ENCODE results near the gene STAT2. TPM values are rescaled to one million over a fixed set of nuclear protein-coding genes. Genes with fewer than 3 reads are reported as not detected.

Gene STAT2
- total and polyA plus RNA-seq, 2 of the 13 experiments (the other 11 are each of a cell fraction or from before 2014, with no cell fraction given), result 43.5 to 84.6 TPM

DNA sequence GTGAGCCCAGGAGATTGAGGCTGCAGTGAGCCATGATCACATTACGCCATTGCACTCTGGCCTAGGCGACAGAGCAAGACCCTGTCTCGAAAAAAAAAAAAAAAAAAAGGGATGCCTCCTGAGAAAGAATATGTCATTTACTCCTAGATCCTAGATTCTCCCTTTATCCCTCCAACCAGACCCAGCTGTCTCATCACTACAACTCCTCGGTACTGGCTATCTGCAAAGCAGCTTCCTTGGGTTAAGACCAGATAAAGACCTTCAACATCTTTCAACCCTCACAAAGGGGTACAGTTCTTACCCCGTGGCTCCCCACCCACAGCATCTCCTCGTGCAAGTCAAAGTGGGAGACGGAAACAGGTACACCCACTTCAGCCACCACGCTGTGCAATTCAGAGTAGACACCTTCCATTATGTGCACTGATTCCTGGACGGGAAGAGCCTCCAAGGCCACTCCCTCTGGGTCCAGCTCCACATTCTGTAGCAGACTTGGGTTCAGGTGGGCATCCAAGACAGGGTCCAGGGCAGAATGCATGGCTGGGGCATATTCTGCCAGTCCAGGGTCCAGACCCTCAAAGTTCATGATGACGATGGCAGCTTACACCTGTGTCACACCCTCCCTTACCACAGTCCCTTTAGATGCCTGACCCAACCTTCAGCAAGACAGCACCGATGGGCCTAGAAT is 27.3 kb downstream of the STAT2 start:
- Histone ChIP-seq H3K36me3 (replicated peaks in 1 of 2; ENCODE audit: control insufficient read depth in 1 of 2, insufficient read depth in 2 of 2, low read length in 2 of 2) (peaks cover 3 to 9% of the 10 kb centered on the region in 2 experiments; a peak in 2 of 5 replicates), H3K4me3 (replicated peaks in 1 of 3; ENCODE audit: insufficient read depth in 1 of 3, low read depth in 2 of 3, low read length in 3 of 3) (peak overlapping the region; percentile 49 to 74 (median 71); a peak in 5 of 6 replicates), H3K9me3 (ENCODE audit: low read length) (no peaks in the 10 kb centered on the region), H3K27ac (ENCODE audit: extremely low read length, insufficient read depth, low read length) (peak overlapping the region; percentile 88), H4K20me1 (ENCODE audit: insufficient read depth, low read length) (no peaks in the 10 kb centered on the region), H3K4me1 (ENCODE audit: insufficient read depth, low read length) (peaks cover 36% of the 10 kb centered on the region), H3K79me2 (ENCODE audit: insufficient read depth, low read length) (no peaks in the 10 kb centered on the region), H3K27me3 (ENCODE audit: control insufficient read depth in 1 of 2, insufficient read depth in 2 of 2, low read length in 2 of 2) (no peaks in the 10 kb centered on the region; a peak in 1 of 5 replicates), H3K9ac (ENCODE audit: insufficient read depth, low read depth, low read length) (peak overlapping the region; percentile 83; the same call in 1 of the 2 replicates), H3K4me2 (ENCODE audit: low read depth, low read length) (peak overlapping the region; percentile 88), H2AFZ (ENCODE audit: low read length) (no peak overlapping the region)
- CTCF ChIA-PET (ENCODE audit: low intra/inter-chr PET ratio, low total read pairs), result no interaction called here
- FAIRE-seq, result no peak
- DNase-seq (ENCODE audit: low spot score), result no peak
- no TSS peak for BruUV-seq (replicated peaks)
- in situ Hi-C loops (cut with HindIII; ENCODE audit: extremely low pct_ligation_motif_present, low pct_unique_long_range_greater_than_20kb) (no loop called here), intact Hi-C loops (cut with micrococcal nuclease; ENCODE audit: unreplicated experiment) (no loop called here)
- 97% methylated on average over 11 of the region's 11 CpGs for WGBS (ENCODE audit: low lambda C conversion rate)
- ATAC-seq, result peak; percentile 3; the same call in 1 of the 3 replicates
- POLR2A ChIA-PET, result interaction anchor here (0.7 to 4.7 kb wide), 19 partner anchors 12 to 779 kb away, joined by 3 to 81 read pairs (median 4); partner anchors contain the start of genes APOF, CNPY2, COQ10A and ESYT1
- TF ChIP-seq ZNF350 (CRISPR knock-in tag; IDR thresholded peaks at IDR 0.05; ENCODE audit: borderline replicate concordance, low read depth), result no peak
- no peak for TF ChIP-seq ELF3 (CRISPR knock-in tag; IDR thresholded peaks at IDR 0.05)
- no peak for TF ChIP-seq FOXK1 (CRISPR knock-in tag; IDR thresholded peaks at IDR 0.05; ENCODE audit: borderline replicate concordance, low read depth)
- no peak for TF ChIP-seq ZNF878 (CRISPR knock-in tag; IDR thresholded peaks at IDR 0.05)
- no peak; the same call in 1 of the 2 replicates for TF ChIP-seq ZBTB2 (CRISPR knock-in tag; IDR thresholded peaks at IDR 0.05; ENCODE audit: low read depth)
- TF ChIP-seq KDM1A (CRISPR knock-in tag; IDR thresholded peaks at IDR 0.05), result no peak
- 0 out of 2 replicates have a peak, but pooled peaks have one; percentile 27 for TF ChIP-seq ZSCAN21 (CRISPR knock-in tag; IDR thresholded peaks at IDR 0.05; ENCODE audit: borderline replicate concordance)
- no peak for TF ChIP-seq ZNF30 (CRISPR knock-in tag; IDR thresholded peaks at IDR 0.05)
- no peak for TF ChIP-seq ZNF251 (CRISPR knock-in tag; IDR thresholded peaks at IDR 0.05)
- TF ChIP-seq ZNF572 (CRISPR knock-in tag; IDR thresholded peaks at IDR 0.05), result 0 out of 2 replicates have a peak, but pooled peaks have one; percentile 68
- TF ChIP-seq TEAD3 (CRISPR knock-in tag; optimal IDR thresholded peaks at IDR 0.05; ENCODE audit: borderline replicate concordance), result no peak
- no peak for TF ChIP-seq KLF15 (CRISPR knock-in tag; IDR thresholded peaks at IDR 0.05; ENCODE audit: borderline replicate concordance)
- TF ChIP-seq RAD21 (CRISPR knock-in tag; IDR thresholded peaks at IDR 0.05), result no peak
- TF ChIP-seq, protein P1, sequence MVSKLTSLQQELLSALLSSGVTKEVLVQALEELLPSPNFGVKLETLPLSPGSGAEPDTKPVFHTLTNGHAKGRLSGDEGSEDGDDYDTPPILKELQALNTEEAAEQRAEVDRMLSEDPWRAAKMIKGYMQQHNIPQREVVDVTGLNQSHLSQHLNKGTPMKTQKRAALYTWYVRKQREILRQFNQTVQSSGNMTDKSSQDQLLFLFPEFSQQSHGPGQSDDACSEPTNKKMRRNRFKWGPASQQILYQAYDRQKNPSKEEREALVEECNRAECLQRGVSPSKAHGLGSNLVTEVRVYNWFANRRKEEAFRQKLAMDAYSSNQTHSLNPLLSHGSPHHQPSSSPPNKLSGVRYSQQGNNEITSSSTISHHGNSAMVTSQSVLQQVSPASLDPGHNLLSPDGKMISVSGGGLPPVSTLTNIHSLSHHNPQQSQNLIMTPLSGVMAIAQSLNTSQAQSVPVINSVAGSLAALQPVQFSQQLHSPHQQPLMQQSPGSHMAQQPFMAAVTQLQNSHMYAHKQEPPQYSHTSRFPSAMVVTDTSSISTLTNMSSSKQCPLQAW (CRISPR knock-in tag; IDR thresholded peaks at IDR 0.05), result 0 out of 2 replicates have a peak, but pooled peaks have one; percentile 47
- TF ChIP-seq SIX1 (CRISPR knock-in tag; IDR thresholded peaks at IDR 0.05; ENCODE audit: borderline replicate concordance), result no peak
- TF ChIP-seq, protein P2, sequence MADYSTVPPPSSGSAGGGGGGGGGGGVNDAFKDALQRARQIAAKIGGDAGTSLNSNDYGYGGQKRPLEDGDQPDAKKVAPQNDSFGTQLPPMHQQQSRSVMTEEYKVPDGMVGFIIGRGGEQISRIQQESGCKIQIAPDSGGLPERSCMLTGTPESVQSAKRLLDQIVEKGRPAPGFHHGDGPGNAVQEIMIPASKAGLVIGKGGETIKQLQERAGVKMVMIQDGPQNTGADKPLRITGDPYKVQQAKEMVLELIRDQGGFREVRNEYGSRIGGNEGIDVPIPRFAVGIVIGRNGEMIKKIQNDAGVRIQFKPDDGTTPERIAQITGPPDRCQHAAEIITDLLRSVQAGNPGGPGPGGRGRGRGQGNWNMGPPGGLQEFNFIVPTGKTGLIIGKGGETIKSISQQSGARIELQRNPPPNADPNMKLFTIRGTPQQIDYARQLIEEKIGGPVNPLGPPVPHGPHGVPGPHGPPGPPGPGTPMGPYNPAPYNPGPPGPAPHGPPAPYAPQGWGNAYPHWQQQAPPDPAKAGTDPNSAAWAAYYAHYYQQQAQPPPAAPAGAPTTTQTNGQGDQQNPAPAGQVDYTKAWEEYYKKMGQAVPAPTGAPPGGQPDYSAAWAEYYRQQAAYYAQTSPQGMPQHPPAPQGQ (CRISPR knock-in tag; IDR thresholded peaks at IDR 0.05; ENCODE audit: borderline replicate concordance), result no peak
- no peak for TF ChIP-seq SMAD9 (CRISPR knock-in tag; IDR thresholded peaks at IDR 0.05)
- TF ChIP-seq, protein P3, sequence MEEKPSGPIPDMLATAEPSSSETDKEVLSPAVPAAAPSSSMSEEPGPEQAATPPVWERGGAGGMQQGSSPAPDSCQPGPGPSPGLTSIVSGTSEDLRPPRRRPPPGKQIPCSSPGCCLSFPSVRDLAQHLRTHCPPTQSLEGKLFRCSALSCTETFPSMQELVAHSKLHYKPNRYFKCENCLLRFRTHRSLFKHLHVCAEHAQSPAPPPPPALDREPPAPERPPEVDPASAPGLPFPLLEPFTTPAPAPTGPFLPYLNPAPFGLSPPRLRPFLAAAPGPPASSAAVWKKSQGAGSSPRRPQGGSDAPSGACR (CRISPR knock-in tag; IDR thresholded peaks at IDR 0.05), result no peak
- no peak for TF ChIP-seq ZNF766 (CRISPR knock-in tag; IDR thresholded peaks at IDR 0.05; ENCODE audit: borderline replicate concordance)
